Mammary epithelial cell (primary cell): ENCODE data around the gene MAML2.

ENCODE experiments used
- CTCF ChIP-seq, 2 donors: IDR thresholded peaks in 1 of 2; conservative IDR thresholded peaks in 1 of 2; 2 replicates each; pipeline ENCODE4 v1.5.1; 2011 to 2012; ENCODE audit warnings: inconsistent platforms in 2 of 2, low read length in 2 of 2, mild to moderate bottlenecking in 2 of 2, control low read depth in 1 of 2, low read depth in 1 of 2; ENCODE audit not compliant: insufficient read depth in 1 of 2; ENCODE audit errors: extremely low read depth in 1 of 2
- EZH2 ChIP-seq: IDR thresholded peaks from 2 replicates; pipeline ENCODE4 v1.6.1; 2012; ENCODE audit warnings: low read length, inconsistent platforms, borderline replicate concordance

GRCh38 chr11:96293598-96294021, 49.4 kb downstream of the MAML2 start:
- no peak for TF ChIP-seq CTCF (conservative IDR thresholded peaks at IDR 0.05 in 1 of 2, IDR thresholded peaks at IDR 0.05 in 1 of 2; ENCODE audit: extremely low read depth in 1 of 2, insufficient read depth in 1 of 2, low read depth in 1 of 2, low read length in 2 of 2)
- no peak for TF ChIP-seq EZH2
